ENCODE results near the gene TMEM72.

GRCh38 chr10:44882166-44882720, 28.9 kb upstream of the TMEM72 start:
- no peak for TF ChIP-seq POLR2A (IDR thresholded peaks at IDR 0.05; ENCODE audit: low read length)
- no peak for TF ChIP-seq GATA1 (IDR thresholded peaks at IDR 0.05; ENCODE audit: low read depth, low read length)

Measured in erythroblast (primary cell).